ENCODE measurements around the gene UPK3BL1.
"Not testable (repeated sequence)": the region's sequence is repeated elsewhere in the genome, so short reads cannot be mapped to it uniquely, and the experiment has no call there.

UPK3BL1 gene

DNA sequence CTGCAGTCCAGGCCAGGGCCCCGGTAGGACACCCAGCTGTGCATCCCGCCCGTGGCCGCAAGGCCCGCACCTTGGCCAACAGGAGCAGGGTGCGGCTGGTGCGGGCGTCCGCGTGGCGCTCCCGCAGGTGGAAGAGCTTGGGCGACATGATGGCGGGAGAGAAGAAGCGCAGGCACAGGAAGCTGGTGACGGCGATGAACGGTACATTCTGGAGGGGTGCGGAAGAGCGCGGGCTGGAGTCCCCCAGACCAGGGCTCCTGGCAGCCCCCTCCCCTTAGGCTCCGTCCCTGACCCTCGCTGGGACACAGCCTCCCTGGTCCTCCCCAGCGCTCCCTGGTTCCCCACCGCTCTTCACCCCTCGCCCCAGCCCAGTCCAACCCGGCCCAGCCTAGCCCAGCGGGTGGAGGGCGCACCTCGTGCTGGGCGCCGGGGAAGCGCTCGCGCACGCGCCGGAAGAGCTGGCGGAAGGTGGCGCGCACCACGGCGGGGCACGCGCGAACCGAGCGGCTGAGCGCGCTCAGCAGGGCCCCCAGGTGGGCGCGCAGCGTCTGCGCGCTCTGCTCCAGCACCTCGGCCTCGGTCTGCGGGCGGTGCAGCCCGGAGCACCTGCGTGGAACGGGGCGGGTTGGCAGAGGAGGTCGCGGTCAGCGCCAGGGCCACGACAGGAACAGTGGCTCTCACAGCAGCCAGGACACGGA lies 48.8 kb downstream of the UPK3BL1 start:
- not testable (repeated sequence) for DNase-seq (ENCODE audit: low read depth); H3K4me3 ChIP-seq (ENCODE audit: low read depth, low read length)

- H3K4me3 ChIP-seq (ENCODE audit: low read depth, low read length); DNase-seq (ENCODE audit: low read depth): not testable (repeated sequence)
These were observed 50.0 kb downstream of the UPK3BL1 start for GRCh38 chr7:102592477-102593019.

DNA sequence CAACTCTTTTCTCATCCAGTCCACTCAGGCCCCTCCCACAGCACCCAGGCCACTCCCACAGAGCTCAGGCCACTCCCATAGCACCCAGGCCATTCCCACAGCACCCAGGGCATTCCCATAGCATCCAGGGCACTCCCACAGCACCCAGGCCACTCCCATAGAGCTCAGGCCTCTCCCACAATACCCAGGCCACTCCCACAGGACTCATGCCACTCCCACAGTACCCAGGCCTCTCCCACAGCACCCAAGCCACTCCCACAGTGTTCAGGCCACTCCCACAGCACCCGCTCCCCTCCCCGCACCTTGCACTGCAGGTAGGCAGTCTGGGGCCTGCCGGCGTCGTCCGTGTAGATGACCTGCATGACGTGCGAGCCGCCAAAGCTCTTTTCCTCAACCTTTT lies 52.7 kb downstream of the UPK3BL1 start:
- DNase-seq (ENCODE audit: low read depth); H3K4me3 ChIP-seq (ENCODE audit: low read depth, low read length): not testable (repeated sequence)
